ENCODE measurements around the gene EDIL3.

GRCh38 chr5:84332106-84332505 is 52.6 kb downstream of the EDIL3 start:
- no peak for TF ChIP-seq SIN3A (IDR thresholded peaks at IDR 0.05; ENCODE audit: borderline replicate concordance, insufficient read depth, low read length)
- no peak for TF ChIP-seq TAF1 (IDR thresholded peaks at IDR 0.05; ENCODE audit: borderline replicate concordance, insufficient read depth, low read length)
- TF ChIP-seq POLR2AphosphoS5 (IDR thresholded peaks at IDR 0.05; ENCODE audit: low read depth, low read length) = no peak
- no peak for TF ChIP-seq REST (IDR thresholded peaks at IDR 0.05; ENCODE audit: insufficient read depth in 1 of 2, low read depth in 2 of 2, low read length in 2 of 2)
- TF ChIP-seq FOXP2 (optimal IDR thresholded peaks at IDR 0.05; ENCODE audit: borderline replicate concordance, extremely low read depth, extremely low read length, insufficient read depth) = no peak

All from PFSK-1 (cell line).